Peyer's patch (tissue), 4 donors: ENCODE data around the gene PGD.

ENCODE experiments used
- CTCF ChIP-seq, 6 experiments: fragments of 450-650 bp in 4 of 6; fragments of 200-600 bp in 2 of 6; sonication (generic) in 1 of 6; IDR thresholded peaks; one replicate each; pipeline ENCODE4 v1.5.1; 2017 to 2019; ENCODE audit warnings: antibody characterized with exemption in 6 of 6, mild to moderate bottlenecking in 3 of 6, moderate library complexity in 1 of 6
- POLR2A ChIP-seq, 2 donors: fragments of 450-650 bp; IDR thresholded peaks; one replicate each; pipeline ENCODE4 v1.5.1; 2017; ENCODE audit warnings: antibody characterized with exemption in 2 of 2, mild to moderate bottlenecking in 2 of 2, moderate library complexity in 2 of 2

GRCh38 chr1:10400013-10400412 lies 1.1 kb downstream of the PGD start:
- TF ChIP-seq CTCF (IDR thresholded peaks at IDR 0.05) (no peak), POLR2A (IDR thresholded peaks at IDR 0.05) (no peak)
